Liver (tissue), 3 donors: Measurements from ENCODE around the gene CEND1.

ENCODE experiments used
- ATF3 ChIP-seq: IDR thresholded peaks from 2 replicates; pipeline ENCODE4 v1.6.1; 2016; ENCODE audit warnings: antibody characterized with exemption
- HNF4A ChIP-seq, 2 donors: conservative IDR thresholded peaks; 2 replicates each; pipeline ENCODE4 v1.6.1; 2016; ENCODE audit warnings: antibody characterized with exemption in 2 of 2, mild to moderate bottlenecking in 2 of 2
- JUND ChIP-seq, 2 donors: IDR thresholded peaks; 2 replicates each; pipeline ENCODE4 v1.6.1; 2016; ENCODE audit warnings: antibody characterized with exemption in 2 of 2
- SP1 ChIP-seq: IDR thresholded peaks from 2 replicates; pipeline ENCODE4 v1.6.1; 2018; ENCODE audit warnings: antibody characterized with exemption, mild to moderate bottlenecking
- TF ChIP-seq, protein P1 (sequence below): fragments of 150-350 bp; IDR thresholded peaks from 2 replicates; pipeline ENCODE4 v1.5.1; 2017; ENCODE audit warnings: improper control_type of control experiment, low read depth, low read length; ENCODE audit not compliant: missing input control
- donor health status: healthy.
- donor health status: healthy.

DNA sequence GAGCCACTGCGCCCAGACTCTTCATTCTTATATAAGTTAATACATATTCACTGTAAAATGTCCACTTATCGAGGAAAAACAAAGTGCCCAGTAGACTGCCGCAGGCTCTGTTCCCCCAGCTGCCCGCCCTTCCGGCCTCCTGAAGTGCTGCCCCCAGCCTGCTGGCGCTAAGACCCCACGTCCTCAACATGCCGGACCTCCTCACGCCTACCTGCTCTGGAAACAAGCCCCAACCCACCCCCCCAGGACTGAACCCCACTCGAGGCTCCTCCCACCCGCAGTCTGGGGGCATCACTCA is 13.7 kb downstream of the CEND1 start:
- no peak for TF ChIP-seq SP1
- TF ChIP-seq, protein P1, sequence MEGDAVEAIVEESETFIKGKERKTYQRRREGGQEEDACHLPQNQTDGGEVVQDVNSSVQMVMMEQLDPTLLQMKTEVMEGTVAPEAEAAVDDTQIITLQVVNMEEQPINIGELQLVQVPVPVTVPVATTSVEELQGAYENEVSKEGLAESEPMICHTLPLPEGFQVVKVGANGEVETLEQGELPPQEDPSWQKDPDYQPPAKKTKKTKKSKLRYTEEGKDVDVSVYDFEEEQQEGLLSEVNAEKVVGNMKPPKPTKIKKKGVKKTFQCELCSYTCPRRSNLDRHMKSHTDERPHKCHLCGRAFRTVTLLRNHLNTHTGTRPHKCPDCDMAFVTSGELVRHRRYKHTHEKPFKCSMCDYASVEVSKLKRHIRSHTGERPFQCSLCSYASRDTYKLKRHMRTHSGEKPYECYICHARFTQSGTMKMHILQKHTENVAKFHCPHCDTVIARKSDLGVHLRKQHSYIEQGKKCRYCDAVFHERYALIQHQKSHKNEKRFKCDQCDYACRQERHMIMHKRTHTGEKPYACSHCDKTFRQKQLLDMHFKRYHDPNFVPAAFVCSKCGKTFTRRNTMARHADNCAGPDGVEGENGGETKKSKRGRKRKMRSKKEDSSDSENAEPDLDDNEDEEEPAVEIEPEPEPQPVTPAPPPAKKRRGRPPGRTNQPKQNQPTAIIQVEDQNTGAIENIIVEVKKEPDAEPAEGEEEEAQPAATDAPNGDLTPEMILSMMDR: no peak
- TF ChIP-seq HNF4A (conservative IDR thresholded peaks at IDR 0.05): no peak
- TF ChIP-seq ATF3: no peak
- TF ChIP-seq JUND (IDR thresholded peaks at IDR 0.05): no peak
